CD4-positive, CD25-positive, alpha-beta regulatory T cell (primary cell): ENCODE data around the gene APELA. TPM values are rescaled to one million over a fixed set of nuclear protein-coding genes. Genes with fewer than 3 reads are reported as not detected.
A peak's percentile ranks its signal among the peaks of the same experiment; 100 is the strongest.
"Not testable (repeated sequence)": the region's sequence is repeated elsewhere in the genome, so short reads cannot be mapped to it uniquely, and the experiment has no call there.

Experiments used
- ATAC-seq, 2 donors: fragments of 150-1000 bp; cut with Tn5 transposase; one replicate each; pipeline ENCODE4 v1.10.0; 2021; ENCODE audit warnings: low read depth in 2 of 2, moderate number of reproducible peaks in 2 of 2, moderate library complexity in 1 of 2
- DNase-seq, 3 donors: peaks; one replicate each; pipeline versions ENCODE4 v3.0.0 to v3.0.0-alpha.2; 2012 to 2022; ENCODE audit warnings: mixed read lengths in 1 of 3
- H3K27ac ChIP-seq: one replicate; pipeline ENCODE4 v1.7.0; 2013; ENCODE audit warnings: mild to moderate bottlenecking, low read length; ENCODE audit not compliant: insufficient read depth, poor library complexity, severe bottlenecking
- H3K27me3 ChIP-seq: one replicate; pipeline ENCODE4 v1.7.0; 2013; ENCODE audit warnings: low read length; ENCODE audit not compliant: control insufficient read depth, insufficient read depth
- H3K36me3 ChIP-seq: one replicate; pipeline ENCODE4 v1.7.0; 2013; ENCODE audit warnings: mild to moderate bottlenecking, low read length, moderate library complexity; ENCODE audit not compliant: control insufficient read depth, insufficient read depth
- H3K4me1 ChIP-seq: 2 replicates; pipeline ENCODE4 v1.7.0; 2013; ENCODE audit warnings: mild to moderate bottlenecking, low read length; ENCODE audit not compliant: insufficient read depth, control insufficient read depth, poor library complexity, severe bottlenecking
- H3K4me3 ChIP-seq: one replicate; pipeline ENCODE4 v1.7.0; 2013; ENCODE audit warnings: low read depth, mild to moderate bottlenecking, low read length, moderate library complexity
- H3K9me3 ChIP-seq, 2 experiments: 1 replicate in 1 of 2; 2 replicates in 1 of 2; pipeline ENCODE4 v1.7.0; 2013; ENCODE audit warnings: low read length in 2 of 2, mild to moderate bottlenecking in 1 of 2, moderate library complexity in 1 of 2; ENCODE audit not compliant: control insufficient read depth in 2 of 2
- H3K27ac Mint-ChIP-seq, 3 donors: one replicate each; pipeline ENCODE4 v1.8.0; 2020 to 2022; ENCODE audit warnings: mild to moderate bottlenecking in 3 of 3, mixed read lengths in 3 of 3, moderate library complexity in 2 of 3
- H3K27me3 Mint-ChIP-seq: one replicate; pipeline ENCODE4 v1.8.0; 2022; ENCODE audit warnings: mild to moderate bottlenecking, mixed read lengths
- H3K36me3 Mint-ChIP-seq: one replicate; pipeline ENCODE4 v1.8.0; 2020; ENCODE audit warnings: mixed read lengths
- H3K4me1 Mint-ChIP-seq, 4 donors: one replicate each; pipeline ENCODE4 v1.8.0; 2020 to 2022; ENCODE audit warnings: mixed read lengths in 4 of 4, mild to moderate bottlenecking in 1 of 4
- H3K4me3 Mint-ChIP-seq, 4 donors: one replicate each; pipeline ENCODE4 v1.8.0; 2020 to 2022; ENCODE audit warnings: mild to moderate bottlenecking in 4 of 4, mixed read lengths in 4 of 4, moderate library complexity in 3 of 4
- H3K9me3 Mint-ChIP-seq, 7 donors: one replicate each; pipeline ENCODE4 v1.8.0; 2020 to 2022; ENCODE audit warnings: mixed read lengths in 7 of 7, mild to moderate bottlenecking in 3 of 7, moderate library complexity in 2 of 7
- polyA plus RNA-seq, 4 donors: library from polyadenylated mRNA; unstranded; fragments of 300-500 nt; fragmentation: Illumina TruSeq; gene quantifications; one replicate each; pipeline ENCODE4 v1.2.3, GENCODE V29; 2021
- total RNA-seq: library from RNA; stranded (reverse); gene quantifications from one replicate; pipeline ENCODE4 v1.2.3, GENCODE V29; 2022

The APELA gene
- total and polyA plus RNA-seq, 5 donors from 2014 or later, result not detected

- ATAC-seq, DNase-seq, H3K4me1 ChIP-seq, H3K4me3 ChIP-seq, H3K27ac Mint-ChIP-seq, H3K27me3 ChIP-seq, H3K4me3 Mint-ChIP-seq, H3K9me3 ChIP-seq, H3K36me3 ChIP-seq, H3K27me3 Mint-ChIP-seq, H3K36me3 Mint-ChIP-seq, H3K4me1 Mint-ChIP-seq, H3K27ac ChIP-seq, H3K9me3 Mint-ChIP-seq: not testable (repeated sequence)
These were observed 50.1 kb downstream of the APELA start for GRCh38 chr4:164927101-164927500.

- Histone ChIP-seq H3K27me3 (no peaks in the 10 kb centered on the region), H3K9me3 (no peaks in the 10 kb centered on the region), H3K4me1 (no peaks in the 10 kb centered on the region), H3K36me3 (no peaks in the 10 kb centered on the region), H3K4me3 (no peak overlapping the region), H3K27ac (no peak overlapping the region)
- no peak for DNase-seq
- H3K36me3 Mint-ChIP-seq, result no peaks in the 10 kb centered on the region
- ATAC-seq, result no peak
- H3K4me3 Mint-ChIP-seq, result no peak overlapping the region
- no peaks in the 10 kb centered on the region for H3K9me3 Mint-ChIP-seq
- H3K27ac Mint-ChIP-seq, result no peak overlapping the region
- peaks cover 3% of the 10 kb centered on the region for H3K27me3 Mint-ChIP-seq
- H3K4me1 Mint-ChIP-seq, result no peaks in the 10 kb centered on the region
These were observed 53.7 kb downstream of the APELA start for GRCh38 chr4:164930647-164931046.

GRCh38 chr4:164931551-164932324, 54.8 kb downstream of the APELA start:
- Histone ChIP-seq H3K9me3 (no peaks in the 10 kb centered on the region), H3K4me3 (no peak overlapping the region), H3K36me3 (no peaks in the 10 kb centered on the region), H3K27me3 (no peaks in the 10 kb centered on the region), H3K4me1 (no peaks in the 10 kb centered on the region), H3K27ac (no peak overlapping the region)
- Mint-ChIP-seq H3K27me3 (peaks cover 5% of the 10 kb centered on the region), H3K4me1 (no peaks in the 10 kb centered on the region), H3K36me3 (no peaks in the 10 kb centered on the region), H3K27ac (no peak overlapping the region), H3K4me3 (no peak overlapping the region), H3K9me3 (no peaks in the 10 kb centered on the region)
- DNase-seq (no peak), ATAC-seq (no peak)

- no peaks in the 10 kb centered on the region for H3K27me3 ChIP-seq
- no peaks in the 10 kb centered on the region for H3K9me3 ChIP-seq
- Mint-ChIP-seq H3K27me3 (peaks cover 5% of the 10 kb centered on the region), H3K27ac (no peak overlapping the region), H3K4me3 (no peak overlapping the region), H3K9me3 (peaks cover 0 to 2% (median 0%) of the 10 kb centered on the region in 7 donors), H3K36me3 (no peaks in the 10 kb centered on the region), H3K4me1 (no peaks in the 10 kb centered on the region)
- no peak overlapping the region for H3K4me3 ChIP-seq
- DNase-seq (no peak), ATAC-seq (no peak)
- H3K27ac ChIP-seq, result no peak overlapping the region
- H3K4me1 ChIP-seq, result no peaks in the 10 kb centered on the region
- no peaks in the 10 kb centered on the region for H3K36me3 ChIP-seq
These were observed 56.3 kb downstream of the APELA start for GRCh38 chr4:164933244-164933643.

GRCh38 chr4:164935363-164935762, 58.4 kb downstream of the APELA start:
- Histone ChIP-seq H3K4me3 (no peak overlapping the region), H3K4me1 (no peaks in the 10 kb centered on the region), H3K27ac (no peak overlapping the region), H3K36me3 (no peaks in the 10 kb centered on the region), H3K27me3 (no peaks in the 10 kb centered on the region), H3K9me3 (no peaks in the 10 kb centered on the region)
- no peaks in the 10 kb centered on the region for H3K36me3 Mint-ChIP-seq
- H3K4me3 Mint-ChIP-seq, result no peak overlapping the region
- H3K9me3 Mint-ChIP-seq, result peaks cover 0 to 2% (median 0%) of the 10 kb centered on the region in 7 donors
- H3K4me1 Mint-ChIP-seq, result no peaks in the 10 kb centered on the region
- ATAC-seq (no peak), DNase-seq (peak in 1 of 3 donors; percentile 4)
- H3K27ac Mint-ChIP-seq, result peak overlapping the region in 1 of 3 donors; percentile 9
- peaks cover 5% of the 10 kb centered on the region for H3K27me3 Mint-ChIP-seq

- H3K9me3 ChIP-seq, ATAC-seq, H3K4me3 Mint-ChIP-seq, H3K36me3 Mint-ChIP-seq, H3K4me3 ChIP-seq, DNase-seq, H3K27me3 Mint-ChIP-seq, H3K4me1 Mint-ChIP-seq, H3K36me3 ChIP-seq, H3K27ac ChIP-seq, H3K27ac Mint-ChIP-seq, H3K27me3 ChIP-seq, H3K4me1 ChIP-seq, H3K9me3 Mint-ChIP-seq: not testable (repeated sequence)
These were observed 59.1 kb downstream of the APELA start for GRCh38 chr4:164935865-164936606.

GRCh38 chr4:164937576-164938270, 60.7 kb downstream of the APELA start:
- peaks cover 5% of the 10 kb centered on the region for H3K27me3 Mint-ChIP-seq

More at GRCh38 chr4:164937576-164938270, 60.7 kb downstream of the APELA start:
- no peak overlapping the region for H3K27ac ChIP-seq
- ATAC-seq (no peak), DNase-seq (no peak)
- Mint-ChIP-seq H3K36me3 (no peaks in the 10 kb centered on the region), H3K4me1 (no peaks in the 10 kb centered on the region), H3K27ac (no peak overlapping the region), H3K4me3 (no peak overlapping the region), H3K9me3 (peaks cover 0 to 4% (median 0%) of the 10 kb centered on the region in 7 donors)
- no peak overlapping the region for H3K4me3 ChIP-seq
- H3K27me3 ChIP-seq, result no peaks in the 10 kb centered on the region
- no peaks in the 10 kb centered on the region for H3K36me3 ChIP-seq
- H3K4me1 ChIP-seq, result no peaks in the 10 kb centered on the region
- no peaks in the 10 kb centered on the region for H3K9me3 ChIP-seq
